HCT116 (cell line): Measurements from ENCODE around the gene FSCN2.

Experiments
- POLR2A ChIP-seq: IDR thresholded peaks from 2 replicates; pipeline ENCODE4 v1.7.0; 2011; ENCODE audit warnings: borderline replicate concordance; ENCODE audit not compliant: insufficient read depth, insufficient read length; ENCODE audit errors: extremely low read depth
- TF ChIP-seq, protein P1 (sequence below), 3 experiments: fragments of 200-600 bp in 1 of 3; sonication (generic) in 1 of 3; IDR thresholded peaks in 2 of 3; conservative IDR thresholded peaks in 1 of 3; 2 replicates each; pipeline ENCODE4 v1.5.1; 2012 to 2017; ENCODE audit warnings: low read depth in 2 of 3, low read length in 2 of 3, antibody characterized with exemption in 1 of 3, borderline replicate concordance in 1 of 3, control low read depth in 1 of 3, mild to moderate bottlenecking in 1 of 3, mixed read lengths in 1 of 3, mixed run types in 1 of 3, moderate library complexity in 1 of 3; ENCODE audit not compliant: insufficient read depth in 1 of 3

DNA sequence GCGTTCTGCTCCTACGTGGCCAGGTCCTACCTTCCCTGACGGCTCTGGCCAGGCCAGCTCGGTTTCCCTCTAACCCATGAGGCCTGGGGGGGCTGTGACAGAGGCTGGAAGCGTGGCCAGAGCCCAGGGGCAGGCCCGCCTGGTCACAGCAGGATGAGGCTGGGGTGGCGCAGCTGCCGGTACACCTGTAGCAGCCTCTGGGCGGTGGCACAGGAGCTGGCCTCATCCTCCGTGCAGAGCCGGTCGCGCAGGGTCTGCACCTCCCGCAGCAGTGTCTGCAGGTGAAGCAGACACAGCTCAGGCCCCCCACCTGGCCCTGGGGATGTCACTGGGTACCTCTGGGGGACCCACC lies 12.5 kb downstream of the FSCN2 start:
- TF ChIP-seq, protein P1, sequence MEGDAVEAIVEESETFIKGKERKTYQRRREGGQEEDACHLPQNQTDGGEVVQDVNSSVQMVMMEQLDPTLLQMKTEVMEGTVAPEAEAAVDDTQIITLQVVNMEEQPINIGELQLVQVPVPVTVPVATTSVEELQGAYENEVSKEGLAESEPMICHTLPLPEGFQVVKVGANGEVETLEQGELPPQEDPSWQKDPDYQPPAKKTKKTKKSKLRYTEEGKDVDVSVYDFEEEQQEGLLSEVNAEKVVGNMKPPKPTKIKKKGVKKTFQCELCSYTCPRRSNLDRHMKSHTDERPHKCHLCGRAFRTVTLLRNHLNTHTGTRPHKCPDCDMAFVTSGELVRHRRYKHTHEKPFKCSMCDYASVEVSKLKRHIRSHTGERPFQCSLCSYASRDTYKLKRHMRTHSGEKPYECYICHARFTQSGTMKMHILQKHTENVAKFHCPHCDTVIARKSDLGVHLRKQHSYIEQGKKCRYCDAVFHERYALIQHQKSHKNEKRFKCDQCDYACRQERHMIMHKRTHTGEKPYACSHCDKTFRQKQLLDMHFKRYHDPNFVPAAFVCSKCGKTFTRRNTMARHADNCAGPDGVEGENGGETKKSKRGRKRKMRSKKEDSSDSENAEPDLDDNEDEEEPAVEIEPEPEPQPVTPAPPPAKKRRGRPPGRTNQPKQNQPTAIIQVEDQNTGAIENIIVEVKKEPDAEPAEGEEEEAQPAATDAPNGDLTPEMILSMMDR (IDR thresholded peaks at IDR 0.05 in 2 of 3, conservative IDR thresholded peaks at IDR 0.05 in 1 of 3; ENCODE audit: borderline replicate concordance in 1 of 3, insufficient read depth in 1 of 3, low read depth in 2 of 3, low read length in 2 of 3), result no peak
- TF ChIP-seq POLR2A, result no peak
